ENCODE results near the gene AP1S1.
"Not testable (repeated sequence)": the region's sequence is repeated elsewhere in the genome, so short reads cannot be mapped to it uniquely, and the experiment has no call there.

Gene AP1S1

DNA sequence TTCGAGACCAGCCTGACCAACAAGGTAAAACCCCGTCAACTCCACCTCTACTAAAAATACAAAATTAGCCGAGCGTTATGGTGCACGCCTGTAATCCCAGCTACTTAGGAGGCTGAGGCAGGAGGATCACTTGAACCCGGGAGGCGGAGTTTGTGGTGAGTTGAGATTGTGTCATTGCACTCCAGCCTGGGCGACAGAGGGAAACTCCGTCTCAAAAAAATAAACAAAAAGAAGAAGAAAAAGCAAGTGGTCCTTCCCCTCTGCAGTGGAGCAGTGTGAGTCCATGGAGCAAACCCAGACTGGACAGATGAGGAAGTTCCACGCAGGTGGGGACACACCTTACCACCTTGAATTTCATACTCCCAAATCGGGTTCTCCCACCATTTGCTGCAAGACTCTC is 40.4 kb upstream of the AP1S1 start:
- Histone ChIP-seq H3K27me3 (no peaks in the 10 kb centered on the region), H4K20me1 (no peaks in the 10 kb centered on the region), H3K9ac (no peak overlapping the region), H3K4me2 (peak overlapping the region; percentile 29), H3K36me3 (no peaks in the 10 kb centered on the region), H3K27ac (no peak overlapping the region), H3K4me1 (peaks cover 36% of the 10 kb centered on the region), H3K4me3 (no peak overlapping the region), H3K9me3 (no peaks in the 10 kb centered on the region)
- TF ChIP-seq Cebpa-rat (IDR thresholded peaks at IDR 0.05): no peak

DNA sequence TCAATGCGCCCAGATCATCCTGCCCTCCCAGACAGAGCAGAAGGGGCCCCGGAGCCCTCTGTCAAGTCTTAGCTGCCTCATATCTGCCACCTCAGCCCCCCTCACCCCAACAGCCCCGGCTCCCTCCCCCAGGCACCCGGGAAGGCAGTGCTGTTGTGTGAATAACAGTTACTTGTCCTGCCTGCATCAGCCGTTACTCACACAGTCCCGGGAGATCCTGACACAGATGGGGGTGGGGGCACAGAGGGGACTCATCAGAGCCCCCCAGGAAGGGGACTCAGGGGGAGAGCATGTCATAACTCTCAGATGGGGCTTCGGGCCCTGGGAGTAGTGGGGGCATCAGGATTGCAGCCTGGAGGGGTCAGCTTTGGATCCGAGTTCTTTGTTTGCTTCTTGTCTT is 39.8 kb upstream of the AP1S1 start:
- TF ChIP-seq Cebpa-rat (IDR thresholded peaks at IDR 0.05): no peak
- Histone ChIP-seq H4K20me1 (no peaks in the 10 kb centered on the region), H3K9ac (no peak overlapping the region), H3K4me3 (no peak overlapping the region), H3K36me3 (no peaks in the 10 kb centered on the region), H3K4me2 (peak overlapping the region; percentile 29), H3K9me3 (no peaks in the 10 kb centered on the region), H3K4me1 (peaks cover 34% of the 10 kb centered on the region), H3K27ac (peak overlapping the region; percentile 43; the same call in 1 of the 2 replicates), H3K27me3 (no peaks in the 10 kb centered on the region)

DNA sequence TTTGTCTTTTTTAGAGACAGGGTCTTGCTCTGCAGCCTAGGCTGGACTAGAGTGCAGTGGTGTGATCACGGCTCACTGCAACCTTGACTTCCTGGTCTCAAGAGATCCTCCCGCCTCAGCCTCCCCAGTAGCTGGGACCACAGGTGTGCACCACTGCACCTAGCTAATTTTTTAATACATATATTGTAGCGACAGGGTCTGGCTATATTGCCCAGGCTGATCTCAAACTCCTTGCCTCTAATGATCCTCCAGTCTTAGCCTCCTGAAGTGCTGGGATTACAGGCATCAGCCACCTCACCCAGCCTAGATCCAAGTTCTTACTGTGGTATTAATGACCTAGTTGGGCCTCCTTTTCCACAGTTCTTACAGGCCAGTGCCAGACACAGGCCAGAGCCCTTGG is 39.1 kb upstream of the AP1S1 start:
- no peaks in the 10 kb centered on the region for H3K27me3 ChIP-seq
- no peak overlapping the region for H3K4me3 ChIP-seq
- H3K4me1 ChIP-seq: peaks cover 34% of the 10 kb centered on the region
- H3K36me3 ChIP-seq: no peaks in the 10 kb centered on the region
- H3K9me3 ChIP-seq: no peaks in the 10 kb centered on the region
- H3K4me2 ChIP-seq: no peak overlapping the region; the same call in 1 of the 2 replicates
- H3K9ac ChIP-seq: no peak overlapping the region
- no peak for TF ChIP-seq Cebpa-rat (IDR thresholded peaks at IDR 0.05)
- no peak overlapping the region for H3K27ac ChIP-seq
- no peaks in the 10 kb centered on the region for H4K20me1 ChIP-seq

DNA sequence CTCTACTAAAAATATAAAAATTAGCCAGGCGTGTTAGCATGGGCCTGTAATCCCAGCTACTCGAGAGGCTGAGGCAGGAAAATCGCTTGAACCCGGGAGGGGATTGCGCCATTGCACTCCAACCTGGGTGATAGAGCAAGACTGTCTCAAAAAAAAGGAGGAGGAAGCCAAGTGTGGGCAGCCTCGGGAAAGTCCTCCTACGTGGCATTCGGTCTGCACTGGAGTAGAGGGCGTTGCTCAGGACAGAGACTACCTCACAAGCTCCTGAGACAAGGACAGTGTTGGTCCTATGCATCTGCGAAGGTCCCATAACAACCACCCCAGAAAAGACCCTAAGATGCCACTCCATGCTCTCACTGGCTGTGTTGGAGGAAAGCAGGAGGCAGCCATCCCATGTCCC is 37.4 kb upstream of the AP1S1 start:
- H3K4me2 ChIP-seq: no peak overlapping the region
- H3K27ac ChIP-seq: no peak overlapping the region
- H3K9me3 ChIP-seq: no peaks in the 10 kb centered on the region
- H3K36me3 ChIP-seq: no peaks in the 10 kb centered on the region
- no peak for TF ChIP-seq Cebpa-rat (IDR thresholded peaks at IDR 0.05)
- H3K4me1 ChIP-seq: peaks cover 50% of the 10 kb centered on the region
- H3K4me3 ChIP-seq: no peak overlapping the region
- H4K20me1 ChIP-seq: no peaks in the 10 kb centered on the region
- no peak overlapping the region for H3K9ac ChIP-seq
- H3K27me3 ChIP-seq: no peaks in the 10 kb centered on the region

DNA sequence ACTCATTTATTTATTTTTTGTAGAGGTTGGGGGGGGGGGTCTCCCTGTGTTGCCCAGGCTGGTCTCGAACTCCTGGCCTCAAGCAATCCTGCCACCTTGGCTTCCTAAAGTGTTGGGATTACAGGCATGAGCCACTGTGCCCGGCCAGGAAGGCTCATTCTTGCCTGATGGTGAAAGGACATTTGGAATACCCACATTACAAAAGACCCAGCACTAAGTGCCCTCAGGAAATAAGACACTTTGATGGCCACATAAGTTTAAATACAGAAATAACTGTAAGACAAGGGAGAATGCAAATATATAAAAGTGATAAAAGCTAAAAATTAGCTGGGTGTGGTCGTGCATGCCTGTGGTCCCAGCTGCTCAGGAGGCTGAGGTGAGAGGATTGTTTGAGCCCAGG is 35.4 kb upstream of the AP1S1 start:
- H3K27ac ChIP-seq: no peak overlapping the region
- H4K20me1 ChIP-seq: no peaks in the 10 kb centered on the region
- H3K9me3 ChIP-seq: no peaks in the 10 kb centered on the region
- H3K4me1 ChIP-seq: peaks cover 70% of the 10 kb centered on the region
- no peaks in the 10 kb centered on the region for H3K36me3 ChIP-seq
- H3K27me3 ChIP-seq: no peaks in the 10 kb centered on the region
- no peak overlapping the region for H3K9ac ChIP-seq
- no peak overlapping the region for H3K4me2 ChIP-seq
- TF ChIP-seq Cebpa-rat (IDR thresholded peaks at IDR 0.05): no peak
- H3K4me3 ChIP-seq: no peak overlapping the region

- no peaks in the 10 kb centered on the region for H3K9me3 ChIP-seq
- H3K4me2 ChIP-seq: peak overlapping the region; percentile 99
- H4K20me1 ChIP-seq: no peaks in the 10 kb centered on the region
- no peaks in the 10 kb centered on the region for H3K36me3 ChIP-seq
- no peak overlapping the region for H3K27ac ChIP-seq
- no peak for TF ChIP-seq Cebpa-rat (IDR thresholded peaks at IDR 0.05)
- no peak overlapping the region for H3K9ac ChIP-seq
- peaks cover 70% of the 10 kb centered on the region for H3K4me1 ChIP-seq
- H3K4me3 ChIP-seq: no peak overlapping the region
- H3K27me3 ChIP-seq: no peaks in the 10 kb centered on the region
Observed at GRCh38 chr7:101119876-101120275, 34.4 kb upstream of the AP1S1 start.

GRCh38 chr7:101120315-101120714 is 34.0 kb upstream of the AP1S1 start:
- no peaks in the 10 kb centered on the region for H3K27me3 ChIP-seq
- H3K27ac ChIP-seq: no peak overlapping the region
- H3K9me3 ChIP-seq: no peaks in the 10 kb centered on the region
- H3K9ac ChIP-seq: no peak overlapping the region
- no peaks in the 10 kb centered on the region for H4K20me1 ChIP-seq
- no peak overlapping the region for H3K4me3 ChIP-seq
- no peak for TF ChIP-seq Cebpa-rat (IDR thresholded peaks at IDR 0.05)
- H3K4me2 ChIP-seq: peak overlapping the region; percentile 99
- peaks cover 72% of the 10 kb centered on the region for H3K4me1 ChIP-seq
- no peaks in the 10 kb centered on the region for H3K36me3 ChIP-seq

DNA sequence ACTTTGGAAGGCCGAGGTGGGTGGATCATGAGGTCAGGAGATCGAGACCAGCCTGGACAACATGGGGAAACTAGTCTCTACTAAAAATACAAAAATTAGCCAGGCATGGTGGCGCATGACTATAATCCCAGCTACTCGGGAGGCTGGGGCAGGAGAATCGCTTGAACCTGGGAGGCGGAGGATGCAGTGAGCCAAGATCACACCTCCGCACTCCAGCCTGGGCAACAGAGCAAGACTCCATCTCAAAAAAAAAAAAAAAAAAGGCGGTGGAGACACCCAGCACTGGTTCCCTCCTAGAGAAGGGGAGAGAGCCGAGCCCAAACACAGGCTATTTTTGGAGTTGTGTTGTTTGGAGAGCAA is 32.7 kb upstream of the AP1S1 start:
- Histone ChIP-seq H3K27ac (peak overlapping the region; percentile 88), H3K9ac (peak overlapping the region; percentile 75; the same call in 1 of the 2 replicates), H3K4me2 (peak overlapping the region; percentile 99), H3K4me1 (peaks cover 84% of the 10 kb centered on the region), H3K4me3 (peak overlapping the region; percentile 53)
- H3K36me3 ChIP-seq, H4K20me1 ChIP-seq, H3K9me3 ChIP-seq, H3K27me3 ChIP-seq: not testable (repeated sequence)

DNA sequence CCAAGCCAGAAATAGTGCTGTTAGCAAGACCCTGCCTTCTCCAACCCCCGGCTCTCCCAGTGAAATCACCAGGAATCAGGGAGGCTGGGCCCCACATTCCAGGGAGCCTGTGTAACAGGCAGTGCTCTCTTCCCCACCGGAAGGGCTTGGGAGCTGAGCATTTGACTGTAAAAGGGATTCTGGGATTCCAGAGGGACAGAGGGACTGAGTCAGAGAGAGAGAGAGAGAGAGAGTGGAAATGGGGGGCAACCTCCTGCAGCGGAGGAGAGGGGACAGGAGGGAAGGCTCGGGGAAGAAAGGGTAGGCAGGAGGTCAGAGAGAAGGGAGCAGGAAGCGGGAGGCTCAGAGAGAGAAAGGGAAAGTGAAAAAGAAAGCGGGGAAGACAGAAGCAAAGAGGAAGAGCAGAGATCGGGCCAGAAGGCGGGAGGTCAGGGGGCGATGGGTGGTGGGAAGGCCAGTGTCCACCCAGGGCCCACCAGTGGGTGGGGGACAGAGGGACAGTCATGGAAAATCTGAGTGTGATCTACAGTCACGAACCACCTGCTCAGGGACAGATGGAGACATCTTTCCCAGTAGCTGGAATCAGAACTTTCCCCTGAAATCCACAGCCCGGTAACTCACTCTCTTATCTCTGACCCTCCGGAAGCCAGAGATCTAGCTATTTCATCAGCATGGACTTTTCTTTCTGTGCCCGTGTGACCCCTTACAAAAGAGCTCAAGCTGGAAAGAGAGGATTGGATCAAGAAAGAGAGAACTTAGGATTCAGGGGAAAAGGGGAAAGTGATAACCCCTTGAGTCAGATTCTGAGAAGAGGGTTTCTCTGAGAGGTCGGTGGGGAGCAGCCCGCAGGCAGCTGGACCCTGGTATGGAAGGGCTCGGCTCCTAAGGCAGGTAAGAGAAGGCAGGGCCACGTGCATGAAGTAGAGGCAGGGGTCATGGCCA is 32.0 kb upstream of the AP1S1 start:
- H3K27ac ChIP-seq: peak overlapping the region; percentile 88
- peak overlapping the region; percentile 99 for H3K4me2 ChIP-seq
- peaks cover 84% of the 10 kb centered on the region for H3K4me1 ChIP-seq
- no peaks in the 10 kb centered on the region for H3K9me3 ChIP-seq
- TF ChIP-seq Cebpa-rat (IDR thresholded peaks at IDR 0.05): no peak
- H3K4me3 ChIP-seq: peak overlapping the region; percentile 53
- H3K36me3 ChIP-seq: no peaks in the 10 kb centered on the region
- H4K20me1 ChIP-seq: no peaks in the 10 kb centered on the region
- no peaks in the 10 kb centered on the region for H3K27me3 ChIP-seq
- peak overlapping the region; percentile 75; the same call in 1 of the 2 replicates for H3K9ac ChIP-seq

GRCh38 chr7:101122933-101123702 is 31.2 kb upstream of the AP1S1 start:
- Histone ChIP-seq H3K9ac (no peak overlapping the region), H3K27ac (peak overlapping the region; percentile 88; the same call in 1 of the 2 replicates), H4K20me1 (no peaks in the 10 kb centered on the region), H3K4me2 (peak overlapping the region; percentile 99), H3K27me3 (no peaks in the 10 kb centered on the region), H3K4me3 (no peak overlapping the region), H3K9me3 (no peaks in the 10 kb centered on the region), H3K4me1 (peaks cover 91% of the 10 kb centered on the region), H3K36me3 (no peaks in the 10 kb centered on the region)
- TF ChIP-seq Cebpa-rat (IDR thresholded peaks at IDR 0.05): no peak
